ENCODE results near the gene UBLCP1.
"Not testable (repeated sequence)": the region's sequence is repeated elsewhere in the genome, so short reads cannot be mapped to it uniquely, and the experiment has no call there.

The UBLCP1 gene

DNA sequence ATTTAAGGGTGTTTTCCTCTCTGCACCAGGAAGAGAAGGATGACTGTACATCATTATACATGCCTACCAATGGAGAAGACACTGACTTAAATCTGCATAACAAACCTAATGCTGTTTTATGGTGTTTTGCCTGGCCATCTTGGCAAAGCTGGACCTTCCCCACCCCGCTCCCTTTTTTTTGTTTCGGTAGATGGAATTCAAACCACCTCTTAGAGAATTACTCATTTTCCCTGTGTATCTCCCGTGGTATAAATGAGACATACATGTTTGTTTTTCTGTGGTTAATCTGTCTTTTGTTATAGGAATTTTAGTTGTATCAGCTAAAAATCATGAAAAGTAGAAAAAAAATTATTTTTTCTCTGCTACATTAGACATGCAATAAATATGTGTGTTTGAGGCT is 38.4 kb downstream of the UBLCP1 start:
- H3K9me3 ChIP-seq (ENCODE audit: severe bottlenecking) = peaks cover 23% of the 10 kb centered on the region
- no peaks in the 10 kb centered on the region for H3K27me3 ChIP-seq (ENCODE audit: insufficient read depth, low read depth, severe bottlenecking)
- H3K4me3 ChIP-seq (ENCODE audit: low read depth, low read length) = no peak overlapping the region
- no peak for DNase-seq
- no peaks in the 10 kb centered on the region for H3K36me3 ChIP-seq
- no peak overlapping the region for H3K27ac ChIP-seq
- TF ChIP-seq, protein P1, sequence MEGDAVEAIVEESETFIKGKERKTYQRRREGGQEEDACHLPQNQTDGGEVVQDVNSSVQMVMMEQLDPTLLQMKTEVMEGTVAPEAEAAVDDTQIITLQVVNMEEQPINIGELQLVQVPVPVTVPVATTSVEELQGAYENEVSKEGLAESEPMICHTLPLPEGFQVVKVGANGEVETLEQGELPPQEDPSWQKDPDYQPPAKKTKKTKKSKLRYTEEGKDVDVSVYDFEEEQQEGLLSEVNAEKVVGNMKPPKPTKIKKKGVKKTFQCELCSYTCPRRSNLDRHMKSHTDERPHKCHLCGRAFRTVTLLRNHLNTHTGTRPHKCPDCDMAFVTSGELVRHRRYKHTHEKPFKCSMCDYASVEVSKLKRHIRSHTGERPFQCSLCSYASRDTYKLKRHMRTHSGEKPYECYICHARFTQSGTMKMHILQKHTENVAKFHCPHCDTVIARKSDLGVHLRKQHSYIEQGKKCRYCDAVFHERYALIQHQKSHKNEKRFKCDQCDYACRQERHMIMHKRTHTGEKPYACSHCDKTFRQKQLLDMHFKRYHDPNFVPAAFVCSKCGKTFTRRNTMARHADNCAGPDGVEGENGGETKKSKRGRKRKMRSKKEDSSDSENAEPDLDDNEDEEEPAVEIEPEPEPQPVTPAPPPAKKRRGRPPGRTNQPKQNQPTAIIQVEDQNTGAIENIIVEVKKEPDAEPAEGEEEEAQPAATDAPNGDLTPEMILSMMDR (IDR thresholded peaks at IDR 0.05; ENCODE audit: low read depth, low read length) = no peak

DNA sequence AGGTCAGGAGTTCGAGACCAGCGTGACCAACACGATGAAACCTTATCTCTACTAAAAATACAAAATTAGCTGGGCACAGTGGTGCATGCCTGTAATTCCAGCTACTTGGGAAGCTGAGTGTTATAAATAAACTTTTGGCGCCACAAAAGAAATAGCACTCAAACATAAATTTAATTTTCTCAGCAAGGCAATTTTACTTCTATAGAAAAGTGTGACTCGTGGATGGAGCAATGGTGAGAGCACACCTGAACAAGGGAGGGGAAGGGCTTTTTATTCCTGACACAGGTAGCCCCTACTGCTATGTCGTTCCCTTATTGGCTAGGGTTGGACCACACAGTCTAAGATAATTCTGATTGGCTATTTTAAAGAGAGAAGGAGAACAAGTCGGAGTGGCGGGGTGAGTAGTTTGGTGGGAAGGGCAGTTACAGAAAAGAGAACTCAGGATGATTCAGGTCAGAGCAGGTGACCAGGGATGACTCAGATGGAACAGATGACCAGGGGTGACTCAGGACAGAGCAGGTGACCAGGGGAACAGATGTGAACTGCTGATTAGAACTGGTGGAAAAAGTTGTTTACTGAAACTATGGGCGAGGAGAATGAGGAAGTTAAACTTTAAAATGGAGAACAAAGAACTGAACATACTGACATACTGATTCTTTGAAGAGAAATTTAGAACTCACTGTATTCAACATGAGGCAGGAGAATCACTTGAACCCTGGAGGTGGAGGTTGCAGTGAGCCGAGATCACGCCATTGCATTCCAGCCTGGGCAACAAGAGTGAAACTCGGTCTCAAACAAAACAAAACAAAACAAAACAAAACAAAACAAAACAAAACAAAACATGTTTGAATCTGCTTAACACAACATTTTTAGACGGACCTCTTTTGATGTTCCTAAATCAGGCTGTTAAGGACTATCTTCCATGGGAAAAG is 39.1 kb downstream of the UBLCP1 start:
- not testable (repeated sequence) for H3K36me3 ChIP-seq; H3K27me3 ChIP-seq (ENCODE audit: insufficient read depth, low read depth, severe bottlenecking); H3K27ac ChIP-seq; H3K4me3 ChIP-seq (ENCODE audit: low read depth, low read length); DNase-seq
- peaks cover 23% of the 10 kb centered on the region for H3K9me3 ChIP-seq (ENCODE audit: severe bottlenecking)

- Histone ChIP-seq H3K36me3 (no peaks in the 10 kb centered on the region), H3K27me3 (ENCODE audit: insufficient read depth, low read depth, severe bottlenecking) (peaks cover 4% of the 10 kb centered on the region), H3K27ac (no peak overlapping the region), H3K9me3 (ENCODE audit: severe bottlenecking) (peaks cover 16% of the 10 kb centered on the region), H3K4me3 (ENCODE audit: low read depth, low read length) (no peak overlapping the region)
- no peak for DNase-seq
- TF ChIP-seq, protein P1 (IDR thresholded peaks at IDR 0.05; ENCODE audit: low read depth, low read length) = no peak
Measured at GRCh38 chr5:159303286-159303685, 40.2 kb downstream of the UBLCP1 start.

DNA sequence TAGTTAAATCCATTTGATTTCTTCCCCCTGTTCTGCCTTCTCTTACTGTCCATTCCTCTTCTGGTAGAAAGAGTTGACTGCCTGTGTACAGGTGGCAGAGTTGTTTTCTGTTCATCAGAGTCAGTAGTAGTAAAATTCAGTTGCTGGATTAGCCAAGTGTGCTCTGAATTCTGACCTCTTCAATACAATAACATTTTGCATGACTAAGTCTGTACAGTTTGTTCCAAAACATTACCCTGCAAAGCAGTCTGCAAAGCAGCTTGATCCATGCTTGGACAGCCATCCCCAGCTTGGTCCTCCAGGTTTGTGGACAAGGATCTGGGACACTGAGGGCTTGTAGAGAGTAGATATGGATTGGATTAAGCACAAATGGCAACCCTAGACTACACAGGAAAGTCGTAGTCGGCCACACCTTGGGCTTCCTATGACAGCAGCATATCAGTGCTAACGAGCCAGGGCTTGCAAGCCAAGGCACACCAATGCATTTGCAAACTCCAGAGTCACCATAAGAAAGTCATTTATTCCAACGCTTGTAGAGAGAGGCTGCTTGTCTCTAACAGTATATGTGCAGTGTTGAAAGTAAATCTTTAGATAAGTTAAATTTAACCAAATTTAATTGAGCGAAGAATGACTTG is 42.0 kb downstream of the UBLCP1 start:
- TF ChIP-seq, protein P1 (IDR thresholded peaks at IDR 0.05; ENCODE audit: low read depth, low read length) = no peak
- Histone ChIP-seq H3K27me3 (ENCODE audit: insufficient read depth, low read depth, severe bottlenecking) (peaks cover 9% of the 10 kb centered on the region), H3K36me3 (no peaks in the 10 kb centered on the region), H3K9me3 (ENCODE audit: severe bottlenecking) (peaks cover 14% of the 10 kb centered on the region), H3K4me3 (ENCODE audit: low read depth, low read length) (no peak overlapping the region), H3K27ac (no peak overlapping the region)
- no peak for DNase-seq

DNA sequence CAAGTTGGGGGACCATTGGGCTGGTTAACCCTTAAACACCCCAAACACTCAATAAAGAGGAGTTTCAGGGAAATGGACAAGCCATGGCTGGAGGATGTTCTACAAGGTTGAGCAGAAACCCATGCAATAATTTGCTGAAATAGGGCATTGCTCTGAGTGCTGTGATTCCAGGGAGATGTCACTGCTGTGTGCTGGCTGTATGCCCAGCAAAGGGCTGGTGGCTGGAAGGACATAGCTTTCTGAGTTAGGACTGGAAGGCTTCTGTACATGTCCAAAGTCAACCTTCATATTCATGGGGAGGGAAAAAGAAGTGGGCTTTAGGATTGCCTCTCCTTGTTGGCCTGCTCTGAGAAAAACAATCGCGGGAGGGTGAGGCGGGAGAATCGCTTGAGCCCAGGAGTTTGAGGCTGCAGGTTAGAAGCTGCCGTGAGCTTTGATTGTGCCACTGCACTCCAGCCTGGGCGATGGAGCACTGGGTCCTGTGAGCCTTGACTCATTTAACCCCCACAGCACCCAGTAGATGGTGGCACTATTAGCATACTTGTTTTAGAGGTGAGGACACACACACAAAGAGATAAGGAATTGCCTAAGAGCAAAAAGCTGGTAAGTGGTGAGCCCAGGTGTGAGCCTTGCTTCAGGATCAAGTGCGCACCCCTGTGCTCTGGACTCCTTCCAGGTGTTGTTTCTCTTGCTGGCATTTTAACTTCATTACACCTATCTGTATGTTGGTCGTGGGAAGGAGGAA is 46.8 kb downstream of the UBLCP1 start:
- Histone ChIP-seq H3K4me3 (ENCODE audit: low read depth, low read length) (no peak overlapping the region), H3K9me3 (ENCODE audit: severe bottlenecking) (no peaks in the 10 kb centered on the region), H3K27me3 (ENCODE audit: insufficient read depth, low read depth, severe bottlenecking) (peaks cover 9% of the 10 kb centered on the region), H3K36me3 (no peaks in the 10 kb centered on the region), H3K27ac (no peak overlapping the region)
- DNase-seq = no peak
- TF ChIP-seq, protein P1 (IDR thresholded peaks at IDR 0.05; ENCODE audit: low read depth, low read length) = no peak

- TF ChIP-seq, protein P1 (IDR thresholded peaks at IDR 0.05; ENCODE audit: low read depth, low read length) = no peak
- Histone ChIP-seq H3K27me3 (ENCODE audit: insufficient read depth, low read depth, severe bottlenecking) (peaks cover 9% of the 10 kb centered on the region), H3K36me3 (no peaks in the 10 kb centered on the region), H3K9me3 (ENCODE audit: severe bottlenecking) (no peaks in the 10 kb centered on the region), H3K4me3 (ENCODE audit: low read depth, low read length) (no peak overlapping the region), H3K27ac (no peak overlapping the region)
- DNase-seq = no peak
Measured at GRCh38 chr5:159310511-159310910, 47.4 kb downstream of the UBLCP1 start.

All from WERI-Rb-1 (cell line).